GF-D8 (cell line): ENCODE measurements around the gene F8.
"Not testable (repeated sequence)": the region's sequence is repeated elsewhere in the genome, so short reads cannot be mapped to it uniquely, and the experiment has no call there.

Experiments used
- DNase-seq: peaks from one replicate; lab custom pipeline; 2025; lab: John Stamatoyannopoulos, UW

Gene F8

DNA sequence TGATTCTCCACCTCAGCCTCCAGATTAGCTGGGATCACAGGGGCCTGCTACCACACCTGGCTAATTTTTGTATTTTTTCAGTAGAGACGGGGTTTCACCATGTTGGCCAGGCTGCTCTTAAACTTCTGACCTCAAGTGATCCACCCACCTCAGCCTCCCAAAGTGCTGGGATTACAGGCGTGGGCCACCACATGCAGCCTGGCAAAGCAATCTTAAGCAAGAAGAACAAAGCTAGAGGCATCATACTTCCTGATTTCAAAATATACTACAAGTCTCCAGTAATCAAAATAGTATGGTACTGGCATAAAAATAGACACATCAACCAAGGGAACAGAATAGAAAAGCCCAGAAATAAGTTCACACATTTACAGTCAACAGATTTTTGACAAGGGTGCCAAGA is 149.2 kb downstream of the F8 start:
- DNase-seq, result no peak

DNA sequence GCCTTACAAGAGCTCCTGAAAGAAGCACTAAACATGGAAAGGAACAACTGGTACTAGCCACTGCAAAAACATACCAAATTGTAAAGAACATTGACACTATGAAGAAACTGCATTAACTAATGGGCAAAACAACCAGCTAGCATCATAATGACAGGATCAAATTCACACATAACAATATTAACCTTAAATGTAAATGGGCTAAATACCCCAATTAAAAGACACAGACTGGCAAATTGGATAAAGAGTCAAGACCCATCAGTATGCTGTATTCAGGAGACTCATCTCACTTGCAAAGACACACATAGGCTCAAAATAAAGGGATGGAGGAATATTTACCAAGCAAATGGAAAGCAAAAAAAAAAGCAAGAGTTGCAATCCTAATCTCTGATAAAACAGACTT is 154.0 kb downstream of the F8 start:
- not testable (repeated sequence) for DNase-seq

DNA sequence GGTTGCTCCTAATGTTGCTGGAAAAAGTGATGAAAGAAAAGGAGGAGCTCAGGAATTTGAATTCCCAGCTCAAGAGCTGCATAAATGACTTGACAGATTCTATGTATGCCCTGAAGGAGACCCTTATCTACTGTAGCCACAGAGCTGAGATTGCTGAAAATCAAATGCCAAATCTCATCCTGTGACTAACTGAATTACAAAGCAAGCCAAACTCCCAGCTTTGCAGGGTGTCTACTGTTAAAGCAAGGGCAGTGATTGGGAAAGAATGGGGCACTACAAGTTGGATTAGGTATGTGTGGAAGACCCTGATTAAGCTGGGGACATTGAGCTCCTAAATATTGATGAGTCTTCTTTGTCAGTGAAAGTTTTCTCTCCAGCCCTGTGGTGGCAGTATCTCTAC is 167.3 kb downstream of the F8 start:
- DNase-seq, result no peak

DNA sequence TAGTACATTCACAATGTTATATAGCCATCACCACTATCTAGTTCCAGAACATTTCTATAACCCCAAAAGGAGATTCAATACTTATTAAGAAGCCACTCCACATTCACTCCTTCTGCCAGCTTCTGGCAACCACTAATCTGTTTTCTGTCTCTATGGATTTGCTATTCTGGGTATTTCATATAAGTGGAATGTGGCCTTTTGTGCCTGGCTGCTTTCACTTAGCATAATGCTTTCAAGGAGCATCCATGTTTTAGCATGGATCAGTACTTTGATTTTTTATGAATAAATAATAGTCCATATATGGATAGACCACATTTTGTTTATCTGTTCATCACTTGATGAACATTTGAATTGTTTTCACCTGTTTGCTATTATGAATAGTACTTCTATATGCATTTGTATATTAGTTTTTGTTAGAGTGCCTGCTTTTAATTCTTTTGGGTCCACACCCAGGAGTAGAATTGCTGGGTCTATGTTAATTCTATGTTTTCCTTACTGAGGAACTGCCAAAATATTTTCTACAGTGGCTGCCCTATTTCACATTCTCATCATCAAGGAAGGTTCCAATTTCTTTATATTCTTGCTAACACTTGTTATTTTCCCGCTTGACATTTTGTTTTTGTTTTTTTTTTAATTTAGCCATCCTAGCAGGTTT is 171.4 kb downstream of the F8 start:
- DNase-seq, result no peak

DNA sequence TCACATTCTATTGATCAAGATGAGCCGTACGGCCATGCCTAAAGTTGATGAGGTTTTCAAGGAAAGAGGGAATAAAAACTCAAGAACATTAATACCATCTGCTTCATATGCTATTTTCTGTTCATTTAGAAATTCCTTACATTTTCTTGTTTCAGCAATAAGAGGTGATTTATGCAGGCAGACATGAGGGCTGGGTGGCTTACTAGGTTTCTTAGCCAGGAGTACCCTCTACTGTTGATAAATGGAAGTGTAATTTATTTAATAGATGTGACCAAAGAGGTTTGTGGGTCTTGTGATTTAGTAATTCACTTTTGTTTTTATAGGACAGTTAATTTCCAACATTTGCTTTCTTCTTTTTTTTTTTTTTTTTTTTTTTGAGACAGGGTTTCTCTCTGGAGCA is 181.7 kb downstream of the F8 start:
- peak; percentile 41 for DNase-seq

DNA sequence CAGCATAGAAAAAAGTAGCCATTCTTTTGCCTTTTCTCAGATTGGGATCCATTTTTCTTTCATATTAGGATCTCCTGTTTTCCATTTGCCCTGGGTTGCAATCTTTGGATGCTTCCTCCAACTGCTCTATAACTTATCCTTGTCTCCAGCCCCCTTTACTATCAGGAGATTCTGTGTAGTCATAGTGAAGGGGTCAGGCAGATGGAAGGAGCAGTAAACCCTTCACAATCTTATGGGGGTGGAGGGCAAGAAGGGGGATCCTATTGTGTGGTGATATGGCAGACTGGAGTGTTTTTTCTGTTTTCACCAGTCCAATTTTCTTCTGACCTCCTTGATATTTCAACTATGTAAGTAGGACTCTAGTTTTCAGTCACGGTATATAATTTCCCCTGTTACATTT is 186.4 kb downstream of the F8 start:
- no peak for DNase-seq

DNA sequence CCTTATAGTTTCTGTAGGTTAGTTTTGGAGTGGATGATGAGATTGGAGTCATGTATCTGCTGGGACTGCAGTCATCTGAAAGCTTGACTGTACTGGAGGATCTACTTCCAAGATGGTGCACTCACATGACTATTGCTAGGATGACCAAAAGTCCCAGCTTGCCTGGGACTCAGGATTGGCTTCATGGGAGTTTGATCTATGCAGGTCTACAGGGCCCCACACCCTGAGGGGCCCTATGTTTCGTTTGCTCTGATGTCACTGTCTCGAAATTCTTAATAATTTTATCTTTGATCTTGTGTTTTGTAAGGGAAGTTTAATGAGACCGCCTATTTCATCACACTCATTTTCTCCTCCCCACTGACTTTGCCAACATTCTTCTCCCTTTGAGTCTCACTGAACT is 188.0 kb downstream of the F8 start, which contains the start of gene SMIM9:
TSS of gene SMIM9 (minus strand) at position 101 of the 400 bp plus-strand sequence. CDS start 3,806 bp downstream, outside the sequence.
- peak; percentile 48 for DNase-seq

DNA sequence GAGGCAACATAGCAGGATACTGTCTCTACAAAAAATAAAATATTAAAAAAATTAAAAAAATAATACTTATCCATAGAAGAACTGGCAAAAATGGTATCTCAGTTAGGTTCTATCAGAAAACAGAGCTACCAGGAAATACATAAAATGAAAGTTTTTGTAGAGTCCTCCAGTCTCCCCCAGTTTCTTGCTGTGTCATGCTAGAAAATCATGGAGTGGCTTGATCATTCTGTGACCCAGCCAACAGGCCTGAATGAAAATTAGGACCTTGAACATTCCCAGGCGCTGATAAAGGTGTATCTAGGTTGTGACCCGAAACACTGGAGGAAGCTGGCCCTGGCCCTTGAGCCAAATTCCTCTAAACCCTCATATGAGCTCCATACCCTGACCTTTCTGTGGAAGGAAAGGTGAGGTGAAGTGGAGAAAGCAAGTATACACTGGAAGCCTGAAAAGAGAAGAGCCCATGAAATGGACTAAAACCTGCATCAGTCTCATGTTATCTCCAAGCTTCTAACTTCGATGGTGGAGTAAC is 188.7 kb downstream of the F8 start:
- no peak for DNase-seq

DNA sequence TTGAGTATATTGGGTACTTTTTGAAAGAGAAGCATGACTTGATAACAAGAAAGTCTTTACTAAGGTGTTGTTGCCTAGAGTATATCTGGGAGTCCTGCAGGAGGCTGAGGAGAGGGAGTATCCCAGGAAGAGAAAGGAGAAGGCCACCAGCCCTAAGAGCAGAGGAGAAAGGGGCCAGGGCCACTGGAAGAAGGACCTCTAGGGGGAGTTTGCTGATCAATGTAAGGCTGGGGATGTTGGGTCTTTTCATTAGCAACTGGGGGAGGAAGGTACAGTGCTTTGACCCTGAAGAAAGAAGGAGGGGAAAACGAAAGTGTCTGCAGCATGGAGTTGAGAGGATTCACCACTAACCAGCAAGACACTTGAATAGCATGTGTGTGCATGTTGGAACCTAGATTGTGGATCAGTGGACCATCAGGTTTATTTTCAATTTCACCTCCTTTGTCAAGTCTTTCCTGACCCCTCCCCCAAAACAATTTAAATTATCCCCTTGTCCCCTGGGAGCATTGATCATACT is 192.5 kb downstream of the F8 start:
- no peak for DNase-seq

DNA sequence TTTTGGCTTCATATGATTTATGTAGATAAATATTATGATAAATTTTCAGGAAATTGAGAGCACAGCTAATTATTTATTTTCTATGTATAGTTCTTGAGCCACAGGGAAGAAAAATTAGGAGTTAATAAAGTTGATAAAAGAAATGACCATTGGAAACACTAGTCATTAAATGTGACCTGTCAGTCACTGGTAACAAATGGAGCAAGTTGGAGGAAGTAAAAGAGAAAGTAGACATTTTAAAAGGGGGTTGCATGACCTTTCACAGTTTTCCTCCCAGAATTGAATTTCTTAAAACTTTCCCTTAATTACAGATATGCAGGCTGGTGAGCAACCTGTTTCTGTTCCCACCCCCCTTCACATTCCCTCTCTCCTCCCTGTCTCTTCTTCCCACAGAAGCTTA is 193.4 kb downstream of the F8 start:
- no peak for DNase-seq

DNA sequence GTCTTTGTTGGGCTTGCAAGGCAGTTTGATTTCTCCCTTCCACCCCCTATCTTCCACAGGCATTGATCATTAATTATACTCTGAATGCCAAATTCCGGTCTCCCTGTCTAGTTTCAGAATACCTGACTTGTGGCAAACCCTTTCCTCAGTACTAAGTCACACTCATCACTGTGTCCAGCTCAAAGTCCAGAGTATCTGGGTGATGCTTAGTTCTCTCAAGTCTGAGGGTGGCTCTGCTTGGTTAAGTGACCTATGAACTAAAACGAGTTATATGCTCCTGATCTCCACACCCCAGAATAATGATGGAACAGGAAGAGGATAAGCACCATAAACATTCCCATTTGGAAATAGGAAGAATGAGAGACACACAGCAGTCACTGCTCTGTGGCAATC is 194.5 kb downstream of the F8 start:
- no peak for DNase-seq

DNA sequence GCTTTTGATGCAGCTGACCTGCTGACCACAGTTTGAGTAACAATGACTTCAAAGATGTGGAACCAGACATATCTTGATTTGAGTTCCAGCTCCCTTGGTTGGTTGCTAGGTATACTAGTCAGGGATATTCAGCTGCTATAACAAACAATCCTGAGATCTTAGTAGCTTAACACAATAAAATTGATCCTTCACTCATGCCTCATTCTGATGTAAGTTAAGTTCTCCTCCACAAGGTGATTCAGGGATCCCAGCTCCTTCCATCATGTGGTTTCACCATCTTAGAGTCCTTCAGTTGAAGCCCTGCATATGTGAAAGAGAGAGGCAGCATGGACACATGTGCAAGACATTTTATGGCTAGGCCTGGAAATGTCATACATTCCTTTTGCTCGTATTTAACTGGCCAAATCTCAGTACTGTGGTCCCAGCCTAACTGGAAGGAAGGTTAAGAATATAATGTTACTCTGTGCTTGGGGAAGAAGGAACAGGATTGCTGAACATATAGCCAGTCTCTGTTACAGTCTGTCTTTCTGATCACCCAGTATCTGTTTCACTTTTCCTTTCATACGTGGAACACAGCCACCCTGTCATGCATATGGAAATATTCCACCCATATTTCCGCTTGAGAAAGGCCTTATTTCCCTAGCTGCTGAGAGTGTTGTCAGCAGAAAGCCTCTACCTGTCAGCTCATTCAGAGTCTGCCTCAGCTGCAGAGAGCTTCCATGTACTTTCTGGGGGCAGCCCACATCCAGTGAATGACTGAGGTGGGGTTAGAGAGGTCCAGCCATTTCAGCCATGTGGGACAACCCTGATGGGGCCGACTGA is 195.1 kb downstream of the F8 start:
- no peak for DNase-seq

DNA sequence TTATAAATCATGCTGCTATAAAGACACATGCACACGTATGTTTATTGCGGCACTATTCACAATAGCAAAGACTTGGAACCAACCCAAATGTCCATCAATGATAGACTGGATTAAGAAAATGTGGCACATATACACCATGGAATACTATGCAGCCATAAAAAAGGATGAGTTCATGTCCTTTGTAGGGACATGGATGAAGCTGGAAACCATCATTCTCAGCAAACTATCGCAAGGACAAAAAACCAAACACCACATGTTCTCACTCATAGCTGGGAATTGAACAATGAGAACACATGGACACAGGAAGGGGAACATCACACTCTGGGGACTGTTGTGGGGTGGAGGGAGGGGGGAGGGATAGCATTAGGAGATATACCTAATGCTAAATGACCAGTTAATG is 196.9 kb downstream of the F8 start:
- not testable (repeated sequence) for DNase-seq

DNA sequence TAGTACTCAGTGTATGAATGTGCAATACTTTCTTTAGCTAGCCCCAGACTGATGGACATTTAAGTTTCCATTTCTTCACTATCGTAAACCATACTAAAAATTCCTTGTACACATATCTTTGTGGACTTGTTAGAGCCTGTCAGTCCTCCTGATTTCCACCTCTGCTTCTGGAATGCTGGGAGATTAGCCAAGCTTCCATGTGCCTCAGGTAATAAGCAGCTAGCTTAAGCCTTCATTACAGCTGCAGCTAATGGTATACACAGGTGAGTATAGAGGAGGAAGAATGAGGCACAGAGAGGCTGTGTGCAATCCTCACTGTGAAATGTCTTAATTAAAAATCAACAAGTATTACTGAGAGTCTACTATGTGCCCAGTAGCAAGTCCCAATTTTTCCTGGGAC is 197.9 kb downstream of the F8 start:
- no peak for DNase-seq

DNA sequence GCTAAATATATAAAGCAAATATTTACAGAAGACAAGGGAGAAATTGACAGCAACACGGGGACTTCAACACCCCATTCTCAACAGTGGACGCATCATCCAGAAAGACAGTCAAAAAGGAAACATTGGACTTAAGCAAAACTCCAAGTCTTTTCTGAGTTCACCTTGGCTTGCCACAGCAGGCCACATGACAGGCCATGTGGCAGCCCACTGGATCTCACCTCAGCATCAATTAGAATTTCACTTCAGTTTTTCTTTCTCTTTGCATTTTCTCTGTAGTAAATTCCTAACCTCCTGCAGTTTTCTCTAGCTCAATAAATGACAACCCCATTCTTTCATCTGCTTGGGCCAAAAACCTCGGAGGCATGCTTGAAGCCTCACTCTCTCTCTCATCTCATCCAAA is 200.5 kb downstream of the F8 start:
- DNase-seq, result no peak

DNA sequence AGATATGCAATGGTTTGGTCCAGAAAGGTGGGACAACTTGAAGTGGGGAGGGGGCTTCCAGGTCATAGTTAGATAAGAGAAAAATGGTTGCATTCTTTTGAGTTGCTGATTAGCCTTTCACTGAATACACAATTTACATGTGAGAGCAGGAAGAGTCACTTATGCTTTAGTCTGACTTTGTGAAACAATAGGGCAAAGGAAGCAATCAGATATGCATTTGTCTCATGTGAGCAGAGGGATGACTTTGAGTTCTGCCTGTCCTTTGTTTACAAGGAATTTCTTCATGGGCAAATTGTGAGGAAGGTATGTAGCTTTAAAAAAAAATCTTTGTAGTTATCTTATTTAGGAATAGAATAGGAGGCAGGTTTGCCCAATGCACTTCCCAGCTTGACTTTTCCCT is 201.0 kb downstream of the F8 start:
- no peak for DNase-seq

DNA sequence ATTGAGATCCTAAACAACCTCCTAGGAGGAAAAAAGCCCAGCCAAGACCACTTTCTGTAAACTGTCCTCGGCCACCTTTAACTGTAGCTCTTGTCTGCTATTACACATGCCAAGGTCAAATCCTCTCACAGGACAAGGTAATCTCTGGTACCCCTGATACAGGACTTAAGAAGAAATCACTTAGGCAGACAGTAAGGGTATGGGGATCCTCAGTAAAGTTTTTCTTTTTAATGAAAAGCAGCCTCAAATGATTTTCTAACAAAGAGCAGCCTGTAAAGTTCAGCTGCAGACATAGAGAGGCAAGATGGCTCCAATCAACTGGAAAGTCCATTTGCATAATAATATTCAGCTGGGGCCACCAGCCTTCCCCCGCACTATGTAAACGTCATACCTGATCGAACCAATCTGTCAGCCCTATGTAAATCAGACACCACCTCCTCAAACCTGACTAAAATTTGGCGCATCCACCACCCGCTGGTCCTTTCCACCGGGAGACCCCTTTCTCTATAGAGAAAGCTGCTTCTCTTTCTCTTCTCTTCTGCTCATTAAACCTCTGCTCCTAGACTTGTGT is 202.7 kb downstream of the F8 start:
- no peak for DNase-seq

DNA sequence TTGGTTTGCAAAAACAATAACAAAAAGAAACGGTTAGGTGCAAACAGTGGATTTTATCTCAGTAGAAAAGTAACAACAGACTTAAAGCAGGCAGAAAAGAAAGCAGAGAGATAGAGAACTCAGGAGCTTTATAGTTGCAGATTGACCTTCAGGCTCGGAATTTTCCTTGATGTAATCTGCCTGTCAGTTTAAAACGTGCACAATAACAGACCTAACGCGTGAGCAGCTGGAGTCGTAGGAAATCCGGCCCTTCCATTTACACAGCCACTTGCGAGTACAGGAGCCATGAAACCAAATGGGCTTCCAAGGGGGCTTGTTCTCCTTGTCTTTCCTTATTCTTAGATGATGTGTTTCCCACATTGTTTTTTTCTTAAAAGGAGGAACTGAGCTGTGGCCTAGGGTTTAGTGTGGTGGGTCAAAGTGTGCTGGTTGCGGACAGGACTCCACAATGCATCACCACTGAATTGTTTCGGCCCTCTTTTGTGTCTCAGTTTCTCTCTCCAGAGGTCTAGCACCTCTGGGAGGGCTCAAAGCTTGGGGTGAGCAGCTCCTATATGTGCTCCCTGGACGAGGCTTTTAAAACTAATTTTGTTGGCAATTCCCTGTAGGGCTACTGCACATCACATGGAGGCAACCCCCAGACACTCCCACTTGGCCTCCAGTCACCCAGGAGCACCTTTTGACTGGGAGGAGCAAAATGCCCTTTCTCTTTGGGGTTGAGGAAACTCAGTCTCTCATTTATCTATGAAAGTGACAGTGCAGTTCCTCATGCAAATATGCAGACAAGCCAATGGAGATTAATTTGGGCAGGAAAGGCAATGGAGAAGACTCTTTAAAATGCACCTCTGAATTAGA is 203.4 kb downstream of the F8 start:
- DNase-seq, result no peak

DNA sequence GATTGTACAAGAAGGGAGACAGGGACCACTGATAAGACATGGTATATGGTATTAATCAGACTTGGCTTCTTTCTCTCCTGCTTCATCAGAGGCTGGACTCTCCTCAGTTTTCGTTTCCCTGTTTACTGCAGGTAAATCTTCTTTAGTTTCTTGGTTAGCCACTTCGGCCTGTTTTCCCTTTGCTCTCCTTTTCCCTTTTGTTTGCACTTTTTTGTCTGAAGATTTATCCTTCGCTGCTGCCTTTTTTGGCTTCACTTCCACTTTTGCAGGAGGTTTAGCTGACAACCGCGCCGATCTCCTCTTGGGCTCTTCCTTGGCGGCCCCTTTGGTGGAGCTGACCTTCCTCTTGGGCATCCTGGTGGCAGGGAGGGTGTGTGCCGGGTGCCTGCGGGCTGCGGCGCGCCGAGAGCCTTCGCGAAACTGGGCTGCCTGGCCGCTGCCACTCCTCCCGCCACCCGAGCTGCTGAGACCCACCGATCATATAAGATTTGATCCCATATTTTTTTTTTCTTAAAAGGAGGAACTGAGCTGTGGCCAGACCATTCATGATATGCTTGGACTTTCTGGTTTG is 205.4 kb downstream of the F8 start:
- DNase-seq, result not testable (repeated sequence)

DNA sequence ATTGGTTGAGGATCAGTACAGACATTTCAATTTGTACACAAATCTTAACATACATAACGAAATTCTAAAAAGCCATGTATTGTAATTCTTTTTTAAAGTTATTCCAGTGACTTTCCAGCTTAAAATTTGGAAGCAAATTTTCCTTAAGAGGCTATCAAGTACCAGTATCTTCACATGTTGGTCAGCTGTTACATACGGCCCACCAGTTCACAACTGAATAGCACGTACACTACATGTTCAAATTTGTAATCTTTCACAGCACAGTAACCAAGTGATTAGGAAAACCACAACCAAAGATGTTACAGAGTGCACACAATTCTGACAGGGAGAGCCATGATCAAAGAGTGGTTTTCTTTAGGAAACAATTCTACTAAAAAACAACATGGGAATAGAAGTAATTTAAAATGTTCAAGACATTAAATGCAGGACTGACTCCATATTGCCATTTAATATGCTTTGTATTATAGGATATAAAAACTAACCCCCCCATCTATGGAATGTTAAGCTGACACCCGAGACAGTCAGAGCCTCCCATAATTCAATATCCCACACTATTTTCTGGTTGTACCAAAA is 206.1 kb downstream of the F8 start:
- DNase-seq, result not testable (repeated sequence)

DNA sequence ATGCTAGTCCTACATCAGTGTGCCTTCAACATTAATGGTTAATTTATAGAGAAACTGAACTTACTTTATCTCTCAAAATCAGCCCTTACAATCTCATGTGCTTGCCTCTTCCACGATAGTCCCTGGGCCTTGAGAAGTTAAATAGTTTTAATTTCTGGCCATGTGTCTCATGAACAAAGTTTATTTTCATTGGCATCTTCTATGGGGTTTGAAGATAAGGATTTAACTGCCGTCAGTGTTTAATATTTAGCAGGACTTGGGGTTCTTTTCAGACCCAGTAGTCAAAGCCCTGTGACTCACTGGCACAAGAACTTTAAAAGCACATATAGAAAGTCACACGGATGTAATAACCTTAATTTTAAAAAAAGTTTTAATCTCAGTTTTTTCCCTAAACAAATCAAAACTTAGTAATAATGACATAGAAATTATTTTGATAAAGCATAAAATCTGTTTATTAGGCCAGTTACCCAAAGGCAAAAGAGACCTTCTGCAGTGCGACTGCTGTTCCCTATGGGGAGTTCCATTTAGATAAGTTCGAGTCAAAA is 207.2 kb downstream of the F8 start:
- no peak for DNase-seq
